ENCODE data around the gene CSF1. TPM values are rescaled to one million over a fixed set of nuclear protein-coding genes. Genes with fewer than 3 reads are reported as not detected.
A peak's percentile ranks its signal among the peaks of the same experiment; 100 is the strongest.

CSF1 gene
- total and polyA plus RNA-seq, 7 donors: 3.0 to 118 (median 21.8) TPM

DNA sequence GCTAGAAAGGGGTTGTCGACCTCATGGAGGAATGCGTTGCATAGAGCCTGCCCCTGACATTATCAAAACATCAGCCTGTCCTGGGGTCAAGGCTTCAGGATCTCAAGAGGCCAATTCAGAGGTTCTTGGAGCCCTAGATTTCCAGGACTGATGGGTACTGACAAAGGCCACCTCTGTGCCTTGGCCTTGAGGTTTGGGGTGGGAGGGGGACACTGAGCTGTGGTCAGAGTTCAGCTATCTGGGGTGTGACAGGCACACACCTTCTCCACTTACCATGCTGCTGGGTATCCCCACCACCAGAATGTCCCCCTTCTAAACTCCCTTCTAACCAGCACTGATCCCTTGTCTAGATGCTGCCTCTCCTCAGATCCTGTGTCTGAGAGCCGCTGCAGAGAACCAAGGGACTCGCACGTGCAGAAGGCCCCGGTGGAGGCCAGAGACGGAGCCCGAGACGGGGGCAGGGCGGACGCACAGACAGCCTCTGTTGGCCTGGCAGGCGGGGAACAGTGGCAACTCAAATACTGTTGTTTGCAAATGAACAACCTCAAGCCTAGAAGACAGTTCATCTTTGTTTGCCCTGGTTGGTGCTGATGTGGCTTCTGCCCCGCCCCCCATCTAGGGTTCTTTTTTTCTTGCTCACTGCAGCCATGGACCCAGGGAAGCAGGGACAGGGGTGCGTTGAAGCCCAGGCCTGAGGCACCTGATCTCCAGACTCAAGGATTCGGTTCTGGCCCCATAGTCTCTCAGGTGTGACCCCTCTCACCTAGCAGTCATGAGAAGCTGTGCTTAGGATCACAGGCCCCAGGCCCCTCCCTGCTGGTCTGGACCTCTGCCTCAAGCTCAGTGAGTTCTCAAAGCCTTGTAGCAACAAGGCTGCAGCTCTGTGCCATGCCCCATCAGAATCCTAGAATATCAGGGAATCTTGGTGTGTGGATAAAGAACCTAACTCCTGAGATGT is 28.1 kb upstream of the CSF1 start:
- DNase-seq: no peak
- H3K9me3 ChIP-seq: no peaks in the 10 kb centered on the region

DNA sequence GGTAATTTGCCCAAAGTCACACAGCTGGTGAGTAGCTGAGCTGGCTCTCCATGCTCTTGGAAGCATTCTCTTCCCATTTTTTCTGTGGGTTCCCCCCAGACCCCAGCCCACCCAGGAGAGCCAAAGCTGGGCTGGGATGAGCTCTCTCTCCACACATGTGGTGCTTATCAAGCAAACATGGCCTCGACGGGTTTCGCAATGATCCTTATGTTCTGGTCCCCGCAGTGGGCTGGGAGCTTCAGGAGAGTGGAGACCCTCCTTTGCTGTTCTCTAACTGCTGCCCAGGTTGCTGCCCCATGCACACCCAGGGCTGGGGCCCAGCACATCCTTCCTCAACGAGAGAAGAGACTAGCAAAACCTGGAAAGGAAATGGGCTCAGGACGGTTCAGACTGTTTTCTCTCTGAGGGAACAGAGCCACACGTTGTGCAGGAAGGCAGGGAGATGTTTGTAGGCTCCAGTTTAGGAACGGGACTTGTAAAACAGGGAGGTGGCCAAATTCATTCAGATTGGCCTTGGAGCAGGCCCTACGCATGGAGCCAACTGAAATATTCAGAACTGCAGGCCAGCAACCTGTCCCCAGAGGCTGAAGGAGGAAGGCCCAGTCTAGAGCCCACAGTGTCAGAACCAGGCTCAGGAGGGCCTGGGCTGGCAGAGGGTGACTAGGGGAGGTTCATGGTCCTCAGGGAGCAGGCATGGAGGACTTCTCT is 27.2 kb upstream of the CSF1 start:
- H3K4me1 ChIP-seq: peaks cover 0 to 16% (median 6%) of the 10 kb centered on the region in 4 donors

More for the DNA sequence above, 28.1 kb upstream of the CSF1 start:
- no peaks in the 10 kb centered on the region for H3K27me3 ChIP-seq
- peaks cover 0 to 25% (median 13%) of the 10 kb centered on the region in 4 donors for H3K4me1 ChIP-seq
- intact Hi-C loops (cut with DNase I): no loop called here
- 86 to 87% methylated on average over 15 of the region's 15 CpGs for WGBS, 2 donors
- H3K27ac ChIP-seq: peak overlapping the region; percentile 37 to 66 (median 45)
- H3K4me3 ChIP-seq: no peak overlapping the region
- TF ChIP-seq, protein P1, sequence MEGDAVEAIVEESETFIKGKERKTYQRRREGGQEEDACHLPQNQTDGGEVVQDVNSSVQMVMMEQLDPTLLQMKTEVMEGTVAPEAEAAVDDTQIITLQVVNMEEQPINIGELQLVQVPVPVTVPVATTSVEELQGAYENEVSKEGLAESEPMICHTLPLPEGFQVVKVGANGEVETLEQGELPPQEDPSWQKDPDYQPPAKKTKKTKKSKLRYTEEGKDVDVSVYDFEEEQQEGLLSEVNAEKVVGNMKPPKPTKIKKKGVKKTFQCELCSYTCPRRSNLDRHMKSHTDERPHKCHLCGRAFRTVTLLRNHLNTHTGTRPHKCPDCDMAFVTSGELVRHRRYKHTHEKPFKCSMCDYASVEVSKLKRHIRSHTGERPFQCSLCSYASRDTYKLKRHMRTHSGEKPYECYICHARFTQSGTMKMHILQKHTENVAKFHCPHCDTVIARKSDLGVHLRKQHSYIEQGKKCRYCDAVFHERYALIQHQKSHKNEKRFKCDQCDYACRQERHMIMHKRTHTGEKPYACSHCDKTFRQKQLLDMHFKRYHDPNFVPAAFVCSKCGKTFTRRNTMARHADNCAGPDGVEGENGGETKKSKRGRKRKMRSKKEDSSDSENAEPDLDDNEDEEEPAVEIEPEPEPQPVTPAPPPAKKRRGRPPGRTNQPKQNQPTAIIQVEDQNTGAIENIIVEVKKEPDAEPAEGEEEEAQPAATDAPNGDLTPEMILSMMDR (IDR thresholded peaks at IDR 0.05): no peak
- TF ChIP-seq EP300 (IDR thresholded peaks at IDR 0.05): no peak
- no peak for TF ChIP-seq POLR2A (IDR thresholded peaks at IDR 0.05)
- TF ChIP-seq POLR2AphosphoS5 (IDR thresholded peaks at IDR 0.05): no peak
- H3K36me3 ChIP-seq: no peaks in the 10 kb centered on the region

DNA sequence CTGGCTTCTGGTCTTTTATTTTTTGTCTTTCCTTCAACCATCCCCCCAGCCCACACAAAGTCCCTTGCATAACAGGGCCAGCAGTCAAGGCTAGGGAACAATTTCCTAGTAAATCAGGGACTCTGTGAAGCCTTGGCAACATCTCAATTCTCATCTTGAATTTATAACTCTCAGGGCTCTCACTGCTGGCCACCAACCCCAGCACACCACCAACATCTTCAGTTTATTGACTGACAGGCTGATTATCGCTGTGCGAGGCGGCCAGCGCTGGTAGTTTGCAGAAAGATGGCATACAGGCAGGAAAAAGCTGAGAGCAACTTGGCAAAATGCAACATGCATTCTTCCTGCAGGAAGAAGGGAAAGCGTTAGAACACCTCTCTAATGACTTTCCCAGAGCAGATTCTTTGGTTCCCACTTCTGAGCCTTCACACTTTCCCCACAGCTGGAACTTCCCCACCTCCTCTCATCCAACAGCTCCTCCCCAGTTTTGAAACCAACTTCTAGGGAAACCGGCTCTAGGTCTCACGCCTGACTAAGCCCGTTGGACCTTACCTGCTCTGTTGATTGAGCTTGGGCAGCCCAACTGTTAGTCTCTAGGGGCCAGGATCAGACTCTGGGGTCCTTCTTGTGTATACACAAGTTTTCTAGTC is 26.3 kb upstream of the CSF1 start:
- peaks cover 0 to 14% (median 4%) of the 10 kb centered on the region in 4 donors for H3K4me1 ChIP-seq
- H3K9me3 ChIP-seq: no peaks in the 10 kb centered on the region
- 81 to 89% methylated on average over 8 of the region's 8 CpGs for WGBS, 2 donors
- no peak for DNase-seq
- TF ChIP-seq EP300 (IDR thresholded peaks at IDR 0.05) (no peak), POLR2AphosphoS5 (IDR thresholded peaks at IDR 0.05) (no peak)
- H3K4me3 ChIP-seq: no peak overlapping the region
- peak overlapping the region; percentile 37 to 66 (median 45) for H3K27ac ChIP-seq
- no peaks in the 10 kb centered on the region for H3K27me3 ChIP-seq
- H3K36me3 ChIP-seq: no peaks in the 10 kb centered on the region
- intact Hi-C loops (cut with DNase I): no loop called here

More for the DNA sequence above, 27.2 kb upstream of the CSF1 start:
- peak; percentile 84 for DNase-seq
- TF ChIP-seq POLR2A (IDR thresholded peaks at IDR 0.05) (no peak), POLR2AphosphoS5 (IDR thresholded peaks at IDR 0.05) (peak in 1 of 4 donors; percentile 8)
- TF ChIP-seq, protein P1 (IDR thresholded peaks at IDR 0.05): no peak
- intact Hi-C loops (cut with DNase I): no loop called here
- no peaks in the 10 kb centered on the region for H3K36me3 ChIP-seq
- H3K27me3 ChIP-seq: no peaks in the 10 kb centered on the region
- H3K27ac ChIP-seq: peak overlapping the region; percentile 37 to 66 (median 45)
- H3K4me3 ChIP-seq: no peak overlapping the region
- 64 to 80% methylated on average over 9 of the region's 9 CpGs for WGBS, 2 donors
- H3K9me3 ChIP-seq: no peaks in the 10 kb centered on the region

DNA sequence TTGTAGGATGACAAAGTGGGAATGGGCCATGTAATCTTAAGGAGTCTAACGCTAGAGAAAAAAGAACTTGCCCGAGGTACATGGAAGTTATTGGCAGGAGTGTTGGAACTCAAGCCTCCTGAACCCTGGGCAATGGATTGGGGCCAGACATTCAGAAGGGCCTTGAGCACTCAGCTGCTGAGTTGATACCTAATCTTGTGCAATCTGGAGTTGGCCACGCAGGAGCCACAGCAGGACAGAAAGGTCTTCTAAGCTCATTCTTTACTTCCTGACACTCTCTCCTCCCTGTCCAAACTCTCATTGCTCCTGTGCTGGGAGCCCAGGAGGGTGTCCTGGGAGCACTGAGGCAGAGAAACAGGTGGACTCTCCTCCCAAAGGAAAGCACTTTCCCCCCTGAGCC is 25.1 kb upstream of the CSF1 start:
- Histone ChIP-seq H3K4me1 (peaks cover 0 to 14% (median 4%) of the 10 kb centered on the region in 4 donors), H3K27me3 (no peaks in the 10 kb centered on the region), H3K36me3 (no peaks in the 10 kb centered on the region), H3K9me3 (no peaks in the 10 kb centered on the region), H3K27ac (no peak overlapping the region), H3K4me3 (no peak overlapping the region)
- intact Hi-C loops (cut with DNase I): no loop called here
- no peak for DNase-seq
- 85 to 90% methylated on average over 3 of the region's 3 CpGs for WGBS, 2 donors
- no peak for TF ChIP-seq POLR2AphosphoS5 (IDR thresholded peaks at IDR 0.05)
- TF ChIP-seq EP300 (IDR thresholded peaks at IDR 0.05): no peak
- TF ChIP-seq, protein P1 (IDR thresholded peaks at IDR 0.05): no peak
- TF ChIP-seq POLR2A (IDR thresholded peaks at IDR 0.05): no peak
